HG03469 (cell line): ENCODE results near the gene ATE1.
"Not testable (repeated sequence)": the region's sequence is repeated elsewhere in the genome, so short reads cannot be mapped to it uniquely, and the experiment has no call there.

ENCODE experiments used
- ATAC-seq: cut with Tn5 transposase; IDR thresholded peaks from one replicate; pipeline ENCODE4 v1.9.1; 2021; ENCODE audit warnings: mild to moderate bottlenecking, moderate library complexity, moderate number of reproducible peaks; ENCODE audit not compliant: unreplicated experiment

Gene ATE1

GRCh38 chr10:121930268-121931085, 2.6 kb upstream of the ATE1 start:
- not testable (repeated sequence) for ATAC-seq

GRCh38 chr10:121929585-121930267, 1.9 kb upstream of the ATE1 start:
- not testable (repeated sequence) for ATAC-seq

- ATAC-seq = peak; percentile 5
Observed at GRCh38 chr10:121928528-121928884, 675 bp upstream of the ATE1 start.

- ATAC-seq = peak; percentile 29
Observed at GRCh38 chr10:121927318-121927840, 452 bp downstream of the ATE1 start.

GRCh38 chr10:121926671-121927317, 1.0 kb downstream of the ATE1 start:
- no peak for ATAC-seq

- no peak for ATAC-seq
Observed at GRCh38 chr10:121926157-121926556, 1.7 kb downstream of the ATE1 start.

- no peak for ATAC-seq
Observed at GRCh38 chr10:121921238-121921931, 6.4 kb downstream of the ATE1 start.

- no peak for ATAC-seq
Observed at GRCh38 chr10:121919666-121920065, 8.2 kb downstream of the ATE1 start.

GRCh38 chr10:121918800-121919199, 9.0 kb downstream of the ATE1 start:
- ATAC-seq = not testable (repeated sequence)

- ATAC-seq = no peak
Observed at GRCh38 chr10:121914661-121915060, 13.2 kb downstream of the ATE1 start.

- no peak for ATAC-seq
Observed at GRCh38 chr10:121911421-121911697, 16.5 kb downstream of the ATE1 start.

- ATAC-seq = no peak
Observed at GRCh38 chr10:121910673-121911420, 17.0 kb downstream of the ATE1 start.

- ATAC-seq = no peak
Observed at GRCh38 chr10:121904888-121905287, 22.9 kb downstream of the ATE1 start.

- peak; percentile 81 for ATAC-seq
Observed at GRCh38 chr10:121900443-121901174, 27.2 kb downstream of the ATE1 start.

- ATAC-seq = no peak
Observed at GRCh38 chr10:121899727-121900126, 28.1 kb downstream of the ATE1 start.

GRCh38 chr10:121891103-121891502, 36.7 kb downstream of the ATE1 start:
- no peak for ATAC-seq

GRCh38 chr10:121889212-121889611, 38.6 kb downstream of the ATE1 start:
- no peak for ATAC-seq

- ATAC-seq = no peak
Observed at GRCh38 chr10:121886997-121887622, 40.7 kb downstream of the ATE1 start.

- ATAC-seq = no peak
Observed at GRCh38 chr10:121886181-121886580, 41.6 kb downstream of the ATE1 start.
